SU-DHL-6 (cell line): ENCODE measurements around the gene IFIT2.

Source experiments
- H2AFZ ChIP-seq: fragments of 200-600 bp; sonication (generic); 2 replicates; pipeline ENCODE4 v1.6.1; 2014; ENCODE audit warnings: low read depth, mild to moderate bottlenecking, moderate library complexity, mixed read lengths, antibody characterized with exemption, low read length; ENCODE audit not compliant: severe bottlenecking
- H3F3A ChIP-seq: fragments of 200-600 bp; shearing (Covaris generic); 2 replicates; pipeline ENCODE4 v1.6.0; 2016; ENCODE audit warnings: antibody characterized with exemption, mild to moderate bottlenecking; ENCODE audit not compliant: insufficient read depth
- H3K27ac ChIP-seq: fragments of 200-600 bp; sonication (generic); 2 replicates; pipeline ENCODE4 v1.5.1; 2016; ENCODE audit warnings: low read depth, mild to moderate bottlenecking, low read length, moderate library complexity, mixed read lengths
- H3K27me3 ChIP-seq: fragments of 200-600 bp; sonication (generic), shearing (Covaris generic); 2 replicates; pipeline ENCODE4 v1.6.0; 2014; ENCODE audit warnings: mild to moderate bottlenecking, low read length
- H3K36me3 ChIP-seq: fragments of 200-600 bp; sonication (generic); 2 replicates; pipeline ENCODE4 v1.6.1; 2014; ENCODE audit warnings: mild to moderate bottlenecking, low read length, mixed read lengths
- H3K4me2 ChIP-seq: fragments of 300-600, 200-600 bp; shearing (Covaris generic), sonication (generic); 2 replicates; pipeline ENCODE4 v1.6.0; 2014; ENCODE audit warnings: low read length, low read depth, mild to moderate bottlenecking; ENCODE audit not compliant: poor library complexity, severe bottlenecking
- H3K4me3 ChIP-seq: fragments of 200-600 bp; sonication (generic); 2 replicates; pipeline ENCODE4 v1.5.1; 2014; ENCODE audit warnings: antibody characterized with exemption, low read length, mild to moderate bottlenecking, mixed read lengths; ENCODE audit not compliant: insufficient read depth, poor library complexity, severe bottlenecking
- H3K79me2 ChIP-seq: fragments of 200-600 bp; sonication (generic); 2 replicates; pipeline ENCODE4 v1.6.1; 2014; ENCODE audit warnings: mild to moderate bottlenecking, low read length, moderate library complexity; ENCODE audit not compliant: insufficient read depth
- H3K9ac ChIP-seq: fragments of 200-600 bp; sonication (generic); 2 replicates; pipeline ENCODE4 v1.7.0; 2014; ENCODE audit warnings: mild to moderate bottlenecking, low read length
- H3K9me2 ChIP-seq: fragments of 200-600 bp; sonication (generic); replicated peaks from 2 replicates; pipeline ENCODE4 v1.6.1; 2014; ENCODE audit warnings: low read length; ENCODE audit not compliant: insufficient read depth
- H3K9me3 ChIP-seq: fragments of 200-600 bp; sonication (generic); 2 replicates; pipeline ENCODE4 v1.6.1; 2014; ENCODE audit warnings: low read length, mixed read lengths; ENCODE audit not compliant: insufficient read depth
- H4K20me1 ChIP-seq: fragments of 200-600 bp; sonication (generic); 2 replicates; pipeline ENCODE4 v1.6.1; 2014; ENCODE audit warnings: low read depth, mild to moderate bottlenecking, antibody characterized with exemption, low read length, moderate library complexity, mixed read lengths
- CTCF ChIP-seq: fragments of 200-600 bp; sonication (generic); IDR thresholded peaks from one replicate; pipeline ENCODE4 v1.5.1; 2017; ENCODE audit warnings: antibody characterized with exemption, mild to moderate bottlenecking, low read length, moderate library complexity; ENCODE audit not compliant: insufficient read depth, poor library complexity, severe bottlenecking
- EZH2phosphoT487 ChIP-seq: fragments of 200-600 bp; sonication (generic), shearing (Covaris generic); conservative IDR thresholded peaks from 2 replicates; pipeline ENCODE4 v1.6.1; 2018; ENCODE audit warnings: mild to moderate bottlenecking, antibody characterized with exemption, low read length, moderate library complexity, mixed read lengths

Gene IFIT2

GRCh38 chr10:89342206-89342958 lies 40.5 kb downstream of the IFIT2 start:
- Histone ChIP-seq H3K27me3 (0 out of 2 replicates have a peak, but pooled peaks cover 3% of the 10 kb centered on the region), H3F3A (no peaks in the 10 kb centered on the region), H3K9me2 (no peaks in the 10 kb centered on the region), H3K4me2 (no peak overlapping the region), H3K4me3 (no peak overlapping the region), H3K79me2 (no peaks in the 10 kb centered on the region), H2AFZ (no peak overlapping the region), H3K9ac (no peak overlapping the region), H3K27ac (no peak overlapping the region), H4K20me1 (no peaks in the 10 kb centered on the region), H3K36me3 (no peaks in the 10 kb centered on the region), H3K9me3 (no peaks in the 10 kb centered on the region)
- TF ChIP-seq CTCF (no peak), EZH2phosphoT487 (no peak)

- Histone ChIP-seq H3K4me3 (no peak overlapping the region), H3K79me2 (no peaks in the 10 kb centered on the region), H4K20me1 (no peaks in the 10 kb centered on the region), H2AFZ (no peak overlapping the region), H3F3A (no peaks in the 10 kb centered on the region), H3K9ac (no peak overlapping the region), H3K9me3 (no peaks in the 10 kb centered on the region), H3K27ac (no peak overlapping the region), H3K4me2 (no peak overlapping the region), H3K27me3 (0 out of 2 replicates have a peak, but pooled peaks cover 3% of the 10 kb centered on the region), H3K36me3 (no peaks in the 10 kb centered on the region), H3K9me2 (no peaks in the 10 kb centered on the region)
- TF ChIP-seq EZH2phosphoT487 (no peak), CTCF (no peak)
Measured at GRCh38 chr10:89343089-89343767, 41.4 kb downstream of the IFIT2 start.

GRCh38 chr10:89344156-89344555 lies 42.3 kb downstream of the IFIT2 start:
- Histone ChIP-seq H3K36me3 (no peaks in the 10 kb centered on the region), H3K79me2 (no peaks in the 10 kb centered on the region), H3K27ac (no peak overlapping the region), H3K4me2 (no peak overlapping the region), H3K9me3 (no peaks in the 10 kb centered on the region), H3F3A (no peaks in the 10 kb centered on the region), H4K20me1 (no peaks in the 10 kb centered on the region), H3K9ac (no peak overlapping the region), H3K9me2 (no peaks in the 10 kb centered on the region), H3K27me3 (0 out of 2 replicates have a peak, but pooled peaks cover 3% of the 10 kb centered on the region), H3K4me3 (no peak overlapping the region), H2AFZ (no peak overlapping the region)
- TF ChIP-seq CTCF, result no peak
- no peak for TF ChIP-seq EZH2phosphoT487
